Measurements from ENCODE around the gene TESK1.

- TF ChIP-seq EZH2 (IDR thresholded peaks at IDR 0.05; ENCODE audit: insufficient read depth, poor library complexity, severe bottlenecking) (no peak), EZH2phosphoT487 (IDR thresholded peaks at IDR 0.05; ENCODE audit: insufficient read depth, low read depth) (no peak)
Measured at GRCh38 chr9:35651956-35652828, 47.1 kb downstream of the TESK1 start.

Measured in GM23248 (cell line).